ENCODE results near the gene EMC9.
A peak's percentile ranks its signal among the peaks of the same experiment; 100 is the strongest.

The EMC9 gene

GRCh38 chr14:24131549-24131966 lies 9.8 kb downstream of the EMC9 start:
- DNase-seq (ENCODE audit: low read depth): no peak

- DNase-seq (ENCODE audit: low read depth): no peak
Measured at GRCh38 chr14:24130717-24131548, 10.5 kb downstream of the EMC9 start.

GRCh38 chr14:24130380-24130716 lies 11.0 kb downstream of the EMC9 start, which contains the start of gene FITM1:
TSS of gene FITM1 (plus strand) at chr14:24130659. CDS start at chr14:24131564, 905 bp downstream.
- DNase-seq (ENCODE audit: low read depth): no peak

GRCh38 chr14:24129410-24129998 lies 11.9 kb downstream of the EMC9 start:
- DNase-seq (ENCODE audit: low read depth): no peak

- DNase-seq (ENCODE audit: low read depth): no peak
Measured at GRCh38 chr14:24127673-24128072, 13.7 kb downstream of the EMC9 start.

- DNase-seq (ENCODE audit: low read depth): no peak
Measured at GRCh38 chr14:24126939-24127338, 14.5 kb downstream of the EMC9 start.

- no peak for DNase-seq (ENCODE audit: low read depth)
Measured at GRCh38 chr14:24123424-24124417, 17.7 kb downstream of the EMC9 start.

- no peak for DNase-seq (ENCODE audit: low read depth)
Measured at GRCh38 chr14:24122898-24123297, 18.5 kb downstream of the EMC9 start.

- no peak for DNase-seq (ENCODE audit: low read depth)
Measured at GRCh38 chr14:24122416-24122815, 19.0 kb downstream of the EMC9 start.

GRCh38 chr14:24121210-24121609 lies 20.2 kb downstream of the EMC9 start:
- no peak for DNase-seq (ENCODE audit: low read depth)

GRCh38 chr14:24119691-24120090 lies 21.7 kb downstream of the EMC9 start:
- no peak for DNase-seq (ENCODE audit: low read depth)

- DNase-seq (ENCODE audit: low read depth): no peak
Measured at GRCh38 chr14:24117179-24117578, 24.2 kb downstream of the EMC9 start.

- DNase-seq (ENCODE audit: low read depth): no peak
Measured at GRCh38 chr14:24116128-24116814, 25.1 kb downstream of the EMC9 start.

GRCh38 chr14:24115422-24116127 lies 25.8 kb downstream of the EMC9 start:
- DNase-seq (ENCODE audit: low read depth): no peak

- peak; percentile 100 for DNase-seq (ENCODE audit: low read depth)
Measured at GRCh38 chr14:24114532-24115421, 26.6 kb downstream of the EMC9 start, which contains the start of the genes DCAF11 and NRL. TSS of gene DCAF11 (plus strand) at chr14:24114777. CDS start at chr14:24115595, 818 bp downstream. TSS of gene NRL (minus strand) at chr14:24114949. CDS start at chr14:24082848, 32,101 bp downstream.

- peak; percentile 73 for DNase-seq (ENCODE audit: low read depth)
Measured at GRCh38 chr14:24113801-24114531, 27.4 kb downstream of the EMC9 start.

GRCh38 chr14:24113379-24113800 lies 28.0 kb downstream of the EMC9 start:
- no peak for DNase-seq (ENCODE audit: low read depth)

- DNase-seq (ENCODE audit: low read depth): no peak
Measured at GRCh38 chr14:24110523-24110922, 30.9 kb downstream of the EMC9 start.

GRCh38 chr14:24110060-24110459 lies 31.3 kb downstream of the EMC9 start:
- no peak for DNase-seq (ENCODE audit: low read depth)
